ENCODE results near the gene KCNJ6. TPM values are rescaled to one million over a fixed set of nuclear protein-coding genes. Genes with fewer than 3 reads are reported as not detected.

Gene KCNJ6
- total and polyA plus RNA-seq, 2 of the 8 experiments (the other 6 are each of a cell fraction or from before 2014, with no cell fraction given) = 0.51 to 1.2 TPM

- TF ChIP-seq YY1 (IDR thresholded peaks at IDR 0.05; ENCODE audit: low read depth, low read length) (no peak), ATF3 (IDR thresholded peaks at IDR 0.05; ENCODE audit: insufficient read depth, low read depth, low read length) (no peak), POU5F1 (IDR thresholded peaks at IDR 0.05; ENCODE audit: low read depth, low read length) (no peak), KDM1A (IDR thresholded peaks at IDR 0.05; ENCODE audit: borderline replicate concordance, low read length) (no peak), RNF2 (IDR thresholded peaks at IDR 0.05; ENCODE audit: borderline replicate concordance, low read depth, low read length, missing control alignments, poor library complexity, severe bottlenecking) (no peak), BCL11A (IDR thresholded peaks at IDR 0.05; ENCODE audit: low read depth in 2 of 2, low read length in 2 of 2) (no peak), CBX5 (IDR thresholded peaks at IDR 0.05; ENCODE audit: low read depth, low read length) (no peak)
Measured at GRCh38 chr21:37558676-37559211, 357.5 kb downstream of the KCNJ6 start (continued).
